OCI-LY1 (cell line): Measurements from ENCODE around the gene NKAIN2.

Experiments
- CTCF ChIP-seq: fragments of 200-600 bp; sonication (generic), shearing (Covaris generic); IDR thresholded peaks from 2 replicates; pipeline ENCODE4 v1.5.1; 2017; ENCODE audit warnings: mild to moderate bottlenecking, antibody characterized with exemption, low read length, moderate library complexity, mixed read lengths
- EZH2 ChIP-seq: fragments of 200-600 bp; sonication (generic), shearing (Covaris generic); IDR thresholded peaks from 2 replicates; pipeline ENCODE4 v1.8.0; 2017; ENCODE audit warnings: borderline replicate concordance, mixed run types, mild to moderate bottlenecking, antibody characterized with exemption, low read length, moderate library complexity, mixed read lengths

GRCh38 chr6:124434421-124434820 lies 630.8 kb downstream of the NKAIN2 start:
- no peak for TF ChIP-seq CTCF
- TF ChIP-seq EZH2: no peak
